IMR-90 (cell line): Measurements from ENCODE around the gene TMEM72. TPM values are rescaled to one million over a fixed set of nuclear protein-coding genes. Genes with fewer than 3 reads are reported as not detected.
A peak's percentile ranks its signal among the peaks of the same experiment; 100 is the strongest.

ENCODE experiments used
- ATAC-seq: fragments of 200-7000 bp; cut with Tn5 transposase; 2 replicates; pipeline ENCODE4 v1.9.1; 2020; ENCODE audit warnings: low read depth, mild to moderate bottlenecking, moderate library complexity
- BruUV-seq: library from RNA; stranded (reverse); fragments of 400-500 nt; replicated peaks from 2 replicates; lab custom pipeline; 2021; lab: Mats Ljungman, UMichigan
- CTCF ChIA-PET: fragments of 300-600 bp; formaldehyde crosslinking; extraction: SDS; loops from one replicate; lab custom pipeline; 2021; ENCODE audit warnings: antibody characterized with exemption; lab: Yijun Ruan, JAX
- POLR2A ChIA-PET: fragments of 300-600 bp; sonication (Branson Sonifier 250); formaldehyde crosslinking; loops from one replicate; lab custom pipeline; 2022; ENCODE audit warnings: antibody characterized with exemption; ENCODE audit not compliant: unreplicated experiment; lab: Charles Lee
- DNase-seq: peaks from one replicate; pipeline ENCODE4 v3.0.0; 2013
- H2AFZ ChIP-seq: replicated peaks from 2 replicates; pipeline ENCODE3; 2013; ENCODE audit warnings: low read length, mild to moderate bottlenecking; ENCODE audit not compliant: poor library complexity
- H2AK5ac ChIP-seq: 2 replicates; pipeline ENCODE4 v1.6.1; 2013; ENCODE audit warnings: low read depth, low read length, inconsistent platforms
- H2AK9ac ChIP-seq: replicated peaks from 2 replicates; pipeline ENCODE3; 2013; ENCODE audit warnings: mild to moderate bottlenecking, low read depth, low read length, moderate library complexity; ENCODE audit not compliant: poor library complexity
- H2BK120ac ChIP-seq: 2 replicates; pipeline ENCODE4 v1.6.1; 2013; ENCODE audit warnings: low read depth, low read length, inconsistent platforms
- H2BK15ac ChIP-seq: 3 replicates; pipeline ENCODE4 v1.6.1; 2013; ENCODE audit warnings: low read depth, low read length, inconsistent platforms
- H2BK20ac ChIP-seq: 2 replicates; pipeline ENCODE4 v1.6.1; 2013; ENCODE audit warnings: low read depth, mild to moderate bottlenecking, inconsistent platforms, low read length, moderate library complexity
- H2BK5ac ChIP-seq: 2 replicates; pipeline ENCODE4 v1.6.1; 2013; ENCODE audit warnings: mild to moderate bottlenecking, low read depth, low read length, inconsistent platforms; ENCODE audit not compliant: poor library complexity, severe bottlenecking
- H3K14ac ChIP-seq: replicated peaks from 2 replicates; pipeline ENCODE4 v1.6.1; 2013; ENCODE audit warnings: low read depth, low read length, inconsistent platforms
- H3K18ac ChIP-seq: 2 replicates; pipeline ENCODE4 v1.6.1; 2013; ENCODE audit warnings: low read depth, low read length, control low read depth
- H3K23ac ChIP-seq: 2 replicates; pipeline ENCODE4 v1.6.1; 2013; ENCODE audit warnings: low read depth, low read length, inconsistent platforms
- H3K27ac ChIP-seq: 2 replicates; pipeline ENCODE4 v1.5.1; 2013; ENCODE audit warnings: mild to moderate bottlenecking, control low read depth, low read length; ENCODE audit not compliant: insufficient read depth
- H3K27me3 ChIP-seq: 2 replicates; pipeline ENCODE4 v1.6.1; 2013; ENCODE audit warnings: low read length; ENCODE audit not compliant: control insufficient read depth, insufficient read depth
- H3K36me3 ChIP-seq: 2 replicates; pipeline ENCODE4 v1.6.1; 2013; ENCODE audit warnings: low read length, mixed read lengths; ENCODE audit not compliant: control insufficient read depth, insufficient read depth
- H3K4ac ChIP-seq: 2 replicates; pipeline ENCODE4 v1.6.1; 2013; ENCODE audit warnings: low read depth, low read length, inconsistent platforms
- H3K4me1 ChIP-seq: 2 replicates; pipeline ENCODE4 v1.6.1; 2013; ENCODE audit warnings: low read length, mixed read lengths; ENCODE audit not compliant: control insufficient read depth, insufficient read depth
- H3K4me2 ChIP-seq: 2 replicates; pipeline ENCODE4 v1.6.1; 2013; ENCODE audit warnings: low read depth, mild to moderate bottlenecking, control low read depth, low read length, moderate library complexity
- H3K4me3 ChIP-seq: 2 replicates; pipeline ENCODE4 v1.5.1; 2013; ENCODE audit warnings: low read depth, mild to moderate bottlenecking, control low read depth, low read length, moderate library complexity; ENCODE audit not compliant: insufficient read depth
- H3K56ac ChIP-seq: 2 replicates; pipeline ENCODE4 v1.6.1; 2013; ENCODE audit warnings: low read length, inconsistent platforms; ENCODE audit not compliant: insufficient read depth; ENCODE audit errors: extremely low read depth
- H3K79me1 ChIP-seq, 2 experiments: 2 replicates each; pipeline ENCODE4 v1.6.1; 2013; ENCODE audit warnings: low read length in 2 of 2, inconsistent platforms in 1 of 2, low read depth in 1 of 2
- H3K9ac ChIP-seq: 2 replicates; pipeline ENCODE4 v1.6.1; 2013; ENCODE audit warnings: low read depth, low read length, control low read depth
- H3K9me1 ChIP-seq: 2 replicates; pipeline ENCODE4 v1.6.1; 2013; ENCODE audit warnings: low read length, inconsistent platforms; ENCODE audit not compliant: insufficient read depth
- H3K9me3 ChIP-seq: 2 replicates; pipeline ENCODE4 v1.6.1; 2013; ENCODE audit warnings: low read length; ENCODE audit not compliant: control insufficient read depth, insufficient read depth
- H4K20me1 ChIP-seq: 2 replicates; pipeline ENCODE4 v1.6.1; 2013; ENCODE audit warnings: low read length, inconsistent platforms; ENCODE audit not compliant: insufficient read depth
- H4K5ac ChIP-seq: 2 replicates; pipeline ENCODE4 v1.6.1; 2013; ENCODE audit warnings: mild to moderate bottlenecking, low read depth, low read length, control low read depth
- H4K8ac ChIP-seq, 2 experiments: 2 replicates each; pipeline ENCODE4 v1.6.1; 2013; ENCODE audit warnings: low read depth in 2 of 2, low read length in 2 of 2, control low read depth in 1 of 2, inconsistent platforms in 1 of 2
- H4K91ac ChIP-seq: 2 replicates; pipeline ENCODE4 v1.6.1; 2013; ENCODE audit warnings: low read depth, low read length, inconsistent platforms; ENCODE audit not compliant: insufficient read depth
- ELK1 ChIP-seq: fragments of 150-350 bp; IDR thresholded peaks from 2 replicates; pipeline ENCODE4 v1.6.1; 2016; ENCODE audit warnings: low read depth, mild to moderate bottlenecking, low read length, moderate library complexity, borderline replicate concordance
- MXI1 ChIP-seq: IDR thresholded peaks from 2 replicates; pipeline ENCODE4 v1.6.1; 2012; ENCODE audit warnings: low read depth, mild to moderate bottlenecking, low read length, moderate library complexity, borderline replicate concordance
- USF2 ChIP-seq: fragments of 150-350 bp; IDR thresholded peaks from 2 replicates; pipeline ENCODE4 v1.6.1; 2017; ENCODE audit warnings: mild to moderate bottlenecking, antibody characterized with exemption, low read length, low read depth
- WGBS, 2 experiments: methylation state at CpG; one replicate each; pipeline versions ENCODE4 v1.1.5 to v1.1.7; 2013; ENCODE audit warnings: missing lambda C conversion rate in 2 of 2; ENCODE audit not compliant: insufficient read length in 1 of 2; ENCODE audit errors: extremely low coverage in 2 of 2; 5-methylcytosine and 5-hydroxymethylcytosine counted together
- dilution Hi-C: fragments of 300-500 bp; cut with HindIII; formaldehyde crosslinking; loops from one replicate; pipeline ENCODE4 v1.14.3; 2018; ENCODE audit warnings: low sequenced_read_pairs; ENCODE audit not compliant: unreplicated experiment
- in situ Hi-C: fragments of 300-500 bp; cut with MboI; formaldehyde crosslinking; loops from 3 replicates; pipeline ENCODE4 v1.14.3; 2019; ENCODE audit warnings: low sequenced_read_pairs, inconsistent platforms, mixed read lengths
- intact Hi-C: fragments of 100-400 bp; cut with micrococcal nuclease; formaldehyde crosslinking; loops from 2 replicates; pipeline ENCODE4 v1.10.0; 2022
- polyA plus RNA-seq, 3 experiments: library from polyadenylated mRNA; depleted of rRNA; stranded (reverse); fragments of >200 nt; gene quantifications; 2 replicates each; pipeline ENCODE4 v1.2.3, GENCODE V29; 2012; ENCODE audit warnings: low replicate concordance in 1 of 3
- total RNA-seq: library from RNA; depleted of rRNA; stranded (reverse); fragments of >200 nt; gene quantifications from 2 replicates; pipeline ENCODE4 v1.2.3, GENCODE V29; 2012

Gene TMEM72
- total and polyA plus RNA-seq, 2 of the 4 experiments (the other 2 are of a cell fraction) = not detected

DNA sequence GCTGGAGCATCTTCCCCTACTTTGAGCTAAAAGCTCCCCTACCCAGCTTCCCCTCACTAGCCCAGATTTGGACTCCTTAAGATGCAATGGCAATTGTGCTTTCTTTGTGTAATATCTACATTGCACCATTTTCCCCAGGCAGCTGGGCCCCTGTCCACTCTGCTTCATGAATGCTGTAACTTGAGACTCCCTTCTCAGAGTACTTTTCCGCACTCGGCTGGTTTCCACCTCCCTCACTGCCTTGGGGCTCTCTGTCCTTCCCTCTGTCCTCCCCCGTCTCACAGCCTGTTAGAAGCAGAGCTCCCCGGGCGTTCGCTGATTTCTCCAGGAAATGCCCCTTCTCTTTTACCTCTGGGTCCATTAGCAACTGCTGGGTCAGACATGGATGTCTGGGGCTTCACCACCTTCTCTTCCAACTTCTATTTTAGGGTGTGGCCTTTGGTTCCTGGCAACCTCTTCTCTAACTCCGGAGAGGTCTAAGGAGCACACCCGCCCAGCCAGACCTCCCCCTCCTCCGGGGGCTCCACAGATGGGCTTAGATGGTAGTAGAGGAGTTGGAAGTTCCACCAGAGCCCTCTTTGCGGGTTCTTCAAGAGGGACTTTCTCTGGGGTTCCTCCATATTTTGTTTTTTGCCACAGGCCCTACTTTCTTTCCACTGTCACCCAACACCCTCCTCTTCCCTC is 2.9 kb upstream of the TMEM72 start:
- Histone ChIP-seq H2BK120ac (no peak overlapping the region), H3K4me3 (no peak overlapping the region), H3K9me1 (no peaks in the 10 kb centered on the region), H2BK20ac (no peak overlapping the region), H2BK15ac (no peak overlapping the region), H3K14ac (no peak overlapping the region), H4K91ac (no peak overlapping the region), H3K9ac (no peak overlapping the region), H3K23ac (no peak overlapping the region), H4K20me1 (no peaks in the 10 kb centered on the region), H3K9me3 (peaks cover 4% of the 10 kb centered on the region), H3K4me2 (no peak overlapping the region; the same call in 1 of the 2 replicates), H4K8ac (no peak overlapping the region), H3K4me1 (no peaks in the 10 kb centered on the region), H4K5ac (no peak overlapping the region; the same call in 1 of the 2 replicates), H2AK9ac (no peak overlapping the region), H2BK5ac (no peak overlapping the region), H3K18ac (no peak overlapping the region), H2AFZ (peak overlapping the region; percentile 46), H3K56ac (no peak overlapping the region), H3K79me1 (no peaks in the 10 kb centered on the region), H3K4ac (no peak overlapping the region), H3K36me3 (no peaks in the 10 kb centered on the region), H2AK5ac (no peak overlapping the region), H3K27me3 (peaks cover 59% of the 10 kb centered on the region), H3K27ac (no peak overlapping the region)
- TF ChIP-seq MXI1 (no peak), ELK1 (no peak), USF2 (no peak)
- 6% methylated on average over 6 of the region's 10 CpGs; no CpG with 5 or more reads in 1 of the 2 experiments for WGBS, 2 experiments
- dilution Hi-C loops (no loop called here), intact Hi-C loops (no loop called here), in situ Hi-C loops (no loop called here)
- no TSS peak for BruUV-seq
- ChIA-PET CTCF (no interaction called here), POLR2A (no interaction called here)
- peak; percentile 59 for DNase-seq
- ATAC-seq = peak; percentile 92
